Thoracic aorta (tissue), 2 donors: ENCODE measurements around the gene JPT2. TPM values are rescaled to one million over a fixed set of nuclear protein-coding genes. Genes with fewer than 3 reads are reported as not detected.
A peak's percentile ranks its signal among the peaks of the same experiment; 100 is the strongest.

Experiments used
- ATAC-seq: fragments of 150-250 bp; one replicate; pipeline ENCODE4 v1.8.0; 2017; ENCODE audit warnings: low read depth; ENCODE audit not compliant: insufficient number of reproducible peaks, low FRiP score
- DNase-seq: peaks from one replicate; pipeline ENCODE4 v3.0.0-alpha.2; 2020; ENCODE audit warnings: low spot score
- H3K27ac ChIP-seq, 2 donors: fragments of 200-600 bp; sonication (generic); 1 replicate in 1 of 2; 2 replicates in 1 of 2; pipeline ENCODE4 v1.5.1; 2016; ENCODE audit warnings: mild to moderate bottlenecking in 2 of 2, moderate library complexity in 2 of 2
- H3K27me3 ChIP-seq: fragments of 200-600 bp; sonication (generic); replicated peaks from 2 replicates; pipeline ENCODE4 v1.6.0; 2016; ENCODE audit warnings: mild to moderate bottlenecking; ENCODE audit not compliant: insufficient read depth
- H3K36me3 ChIP-seq: fragments of 200-600 bp; sonication (generic); one replicate; pipeline ENCODE4 v1.5.1; 2016
- H3K4me1 ChIP-seq, 2 donors: fragments of 200-600 bp; sonication (generic); 1 replicate in 1 of 2; 2 replicates in 1 of 2; pipeline versions ENCODE4 v1.5.1 to v1.6.0; 2016; ENCODE audit warnings: low read depth in 2 of 2, mild to moderate bottlenecking in 1 of 2; ENCODE audit not compliant: control insufficient read depth in 1 of 2
- H3K4me3 ChIP-seq: fragments of 200-600 bp; sonication (generic); 2 replicates; pipeline ENCODE4 v1.5.1; 2016; ENCODE audit warnings: mild to moderate bottlenecking
- H3K9me3 ChIP-seq: fragments of 200-600 bp; sonication (generic); 2 replicates; pipeline ENCODE4 v1.5.1; 2016
- total RNA-seq, 2 donors: library from RNA; depleted of rRNA; stranded (reverse); fragments of >200 nt; gene quantifications; one replicate each; pipeline versions ENCODE4 v1.1.0 to v1.2.3, GENCODE V29; 2016
- TF ChIP-seq, protein P1 (sequence below): fragments of 200-600 bp; sonication (generic); IDR thresholded peaks from one replicate; pipeline ENCODE4 v1.5.1; 2019; ENCODE audit warnings: antibody characterized with exemption

The JPT2 gene
- total RNA-seq, 2 donors from 2014 or later: 17.1 to 26.1 TPM

DNA sequence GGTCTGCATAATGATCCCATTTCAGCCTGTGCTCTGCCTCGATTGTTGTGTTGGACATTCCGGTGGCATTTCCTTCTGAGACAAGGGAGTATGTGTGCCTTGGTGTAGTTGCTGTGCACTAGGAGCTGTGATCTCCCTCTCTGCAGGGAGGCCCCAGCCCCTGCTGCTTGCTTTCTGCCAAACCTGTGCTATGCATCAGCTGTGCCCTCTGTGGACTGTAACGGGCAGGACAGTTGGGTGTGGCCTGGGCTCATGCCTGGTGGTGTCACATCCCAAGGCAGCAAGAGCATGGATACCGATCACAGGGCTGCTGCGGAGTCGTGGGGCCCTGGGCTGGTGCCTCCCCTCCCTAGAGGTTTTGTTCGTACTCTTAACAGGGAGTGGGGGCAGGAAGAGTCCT is 3.8 kb upstream of the JPT2 start:
- no peaks in the 10 kb centered on the region for H3K9me3 ChIP-seq
- DNase-seq (no peak), ATAC-seq (no peak)
- no peaks in the 10 kb centered on the region for H3K27me3 ChIP-seq
- H3K4me3 ChIP-seq: no peak overlapping the region
- peaks cover 59% of the 10 kb centered on the region for H3K36me3 ChIP-seq
- H3K4me1 ChIP-seq: peaks cover 6 to 7% of the 10 kb centered on the region in 2 donors
- no peak overlapping the region for H3K27ac ChIP-seq
- TF ChIP-seq, protein P1, sequence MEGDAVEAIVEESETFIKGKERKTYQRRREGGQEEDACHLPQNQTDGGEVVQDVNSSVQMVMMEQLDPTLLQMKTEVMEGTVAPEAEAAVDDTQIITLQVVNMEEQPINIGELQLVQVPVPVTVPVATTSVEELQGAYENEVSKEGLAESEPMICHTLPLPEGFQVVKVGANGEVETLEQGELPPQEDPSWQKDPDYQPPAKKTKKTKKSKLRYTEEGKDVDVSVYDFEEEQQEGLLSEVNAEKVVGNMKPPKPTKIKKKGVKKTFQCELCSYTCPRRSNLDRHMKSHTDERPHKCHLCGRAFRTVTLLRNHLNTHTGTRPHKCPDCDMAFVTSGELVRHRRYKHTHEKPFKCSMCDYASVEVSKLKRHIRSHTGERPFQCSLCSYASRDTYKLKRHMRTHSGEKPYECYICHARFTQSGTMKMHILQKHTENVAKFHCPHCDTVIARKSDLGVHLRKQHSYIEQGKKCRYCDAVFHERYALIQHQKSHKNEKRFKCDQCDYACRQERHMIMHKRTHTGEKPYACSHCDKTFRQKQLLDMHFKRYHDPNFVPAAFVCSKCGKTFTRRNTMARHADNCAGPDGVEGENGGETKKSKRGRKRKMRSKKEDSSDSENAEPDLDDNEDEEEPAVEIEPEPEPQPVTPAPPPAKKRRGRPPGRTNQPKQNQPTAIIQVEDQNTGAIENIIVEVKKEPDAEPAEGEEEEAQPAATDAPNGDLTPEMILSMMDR: no peak

DNA sequence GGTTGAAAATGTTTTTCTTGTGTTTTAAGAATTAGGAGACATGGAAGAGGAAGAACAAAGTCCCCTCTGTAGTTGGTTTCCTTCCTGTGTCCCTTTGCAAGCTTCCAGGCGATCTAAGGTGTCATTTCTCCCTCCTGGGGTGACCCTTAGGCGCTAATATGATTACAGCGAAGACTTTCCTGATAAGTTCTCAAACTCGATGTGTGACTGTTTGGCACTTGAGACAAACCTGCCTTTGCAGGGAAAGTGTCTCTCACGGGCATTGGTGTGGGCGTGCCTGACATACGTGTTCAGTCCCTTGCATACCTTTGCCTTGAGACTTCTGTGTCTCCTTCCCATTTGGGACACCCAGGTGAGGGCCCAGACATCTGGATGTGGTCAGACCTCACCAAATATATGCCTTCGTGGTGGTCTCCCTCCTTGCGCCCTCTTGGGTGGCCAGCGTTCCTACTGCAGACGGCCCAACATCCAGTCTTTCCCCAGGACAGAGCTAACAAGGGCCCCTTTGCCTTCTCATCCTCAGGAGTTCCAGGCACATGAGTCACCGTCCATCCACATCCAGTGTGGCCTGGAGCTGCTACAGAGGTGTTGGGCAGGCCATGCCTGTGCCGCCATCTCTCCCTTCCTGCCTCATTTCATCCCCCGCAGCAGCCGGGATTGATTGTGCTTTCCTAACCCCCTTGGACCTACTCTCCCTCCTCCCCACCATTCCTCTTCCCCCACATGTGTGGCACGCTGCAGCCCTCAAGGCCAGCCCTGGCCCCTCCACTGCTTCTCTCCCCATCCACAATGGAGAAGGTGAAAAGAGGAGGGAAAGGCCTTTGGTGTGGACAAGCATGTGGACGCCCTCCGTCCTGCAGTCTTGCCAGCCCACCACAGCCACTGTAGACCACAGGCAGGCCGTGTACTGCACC is 3.1 kb upstream of the JPT2 start:
- no peaks in the 10 kb centered on the region for H3K9me3 ChIP-seq
- H3K36me3 ChIP-seq: peaks cover 52% of the 10 kb centered on the region
- TF ChIP-seq, protein P1: no peak
- no peaks in the 10 kb centered on the region for H3K27me3 ChIP-seq
- no peak for DNase-seq
- H3K27ac ChIP-seq: no peak overlapping the region
- no peak for ATAC-seq
- no peak overlapping the region for H3K4me3 ChIP-seq
- peaks cover 6 to 11% of the 10 kb centered on the region in 2 donors for H3K4me1 ChIP-seq

DNA sequence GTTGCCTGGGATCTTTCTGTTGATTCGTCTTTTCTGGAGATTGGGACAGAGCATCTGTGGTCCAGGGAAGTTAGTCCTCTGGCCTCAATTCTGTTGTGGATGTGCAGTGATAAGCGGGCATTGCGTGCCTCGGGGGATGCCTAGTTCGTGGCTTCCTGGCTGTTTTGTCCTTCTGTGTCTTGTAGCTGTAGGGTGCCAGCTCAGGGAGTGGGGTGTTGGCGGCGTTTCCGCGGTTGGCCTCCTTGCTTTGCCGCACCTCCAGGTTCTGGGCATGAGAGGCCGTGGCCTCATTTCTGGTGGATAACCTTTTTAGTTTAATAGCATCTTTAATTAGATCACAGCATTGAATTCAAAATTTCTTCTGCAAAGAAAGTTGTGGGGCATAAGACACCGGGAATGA is 1.4 kb upstream of the JPT2 start:
- TF ChIP-seq, protein P1: no peak
- no peaks in the 10 kb centered on the region for H3K27me3 ChIP-seq
- no peak for ATAC-seq
- H3K9me3 ChIP-seq: no peaks in the 10 kb centered on the region
- no peak overlapping the region for H3K27ac ChIP-seq
- H3K36me3 ChIP-seq: peaks cover 36% of the 10 kb centered on the region
- no peak for DNase-seq
- peaks cover 6 to 11% of the 10 kb centered on the region in 2 donors for H3K4me1 ChIP-seq
- H3K4me3 ChIP-seq: no peak overlapping the region

DNA sequence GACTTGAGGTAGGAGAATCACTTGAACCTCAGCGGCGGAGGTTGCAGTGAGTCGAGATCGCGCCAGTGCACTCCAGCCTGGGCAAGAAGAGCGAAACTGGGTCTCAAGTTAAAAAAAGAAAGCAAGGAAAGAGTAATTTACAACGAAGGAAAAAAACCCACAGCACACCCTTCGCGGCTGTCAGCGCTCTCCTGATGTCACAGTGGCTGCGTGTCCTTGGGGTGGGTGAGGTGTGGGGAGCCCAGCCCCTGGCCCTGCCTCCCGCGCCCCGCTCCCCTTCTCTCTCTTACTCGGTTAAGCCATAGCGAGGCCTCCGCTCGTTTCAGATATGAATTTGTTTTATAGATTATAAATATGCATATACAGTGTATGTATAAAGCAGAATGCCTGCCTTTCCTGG is 740 bp upstream of the JPT2 start:
- Histone ChIP-seq H3K27me3 (no peaks in the 10 kb centered on the region), H3K27ac (no peak overlapping the region), H3K36me3 (peaks cover 30% of the 10 kb centered on the region), H3K9me3 (no peaks in the 10 kb centered on the region), H3K4me1 (peaks cover 6 to 11% of the 10 kb centered on the region in 2 donors), H3K4me3 (peak overlapping the region; percentile 82)
- TF ChIP-seq, protein P1: no peak
- ATAC-seq (no peak), DNase-seq (no peak)

DNA sequence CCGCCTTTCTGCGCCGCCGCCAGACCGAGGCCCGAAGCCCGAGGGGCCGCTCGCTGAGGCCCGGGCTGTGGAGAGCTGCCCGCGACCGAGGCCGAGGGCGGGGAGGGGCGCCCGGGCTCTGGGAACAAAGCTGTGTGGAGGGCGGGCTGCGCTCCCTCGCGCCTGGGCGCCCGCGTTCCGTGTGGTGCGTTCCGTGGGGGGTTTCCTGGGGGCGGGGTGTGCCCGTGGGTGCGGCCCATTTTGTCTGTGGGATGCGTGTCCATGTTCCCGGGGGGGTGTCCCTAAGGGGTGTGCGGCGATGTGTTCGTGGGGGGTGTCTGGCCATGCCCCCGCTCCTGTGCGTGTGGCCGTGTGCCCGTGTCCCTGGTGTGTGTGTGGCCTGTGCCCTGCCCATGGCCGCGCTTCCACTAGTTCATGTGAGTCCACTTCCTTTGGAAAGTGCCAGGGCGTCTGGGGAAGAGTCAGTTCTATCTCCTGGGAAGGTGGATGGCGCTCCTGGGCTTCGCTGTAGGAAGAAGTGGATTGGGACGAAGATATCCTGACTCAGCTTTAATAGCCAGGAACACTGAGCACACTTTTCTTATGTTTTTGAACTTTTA is 520 bp downstream of the JPT2 start:
- Histone ChIP-seq H3K27ac (peak overlapping the region; percentile 3 to 25), H3K27me3 (no peaks in the 10 kb centered on the region), H3K4me3 (peak overlapping the region; percentile 82), H3K4me1 (peaks cover 6 to 11% of the 10 kb centered on the region in 2 donors), H3K9me3 (no peaks in the 10 kb centered on the region), H3K36me3 (peaks cover 23% of the 10 kb centered on the region)
- TF ChIP-seq, protein P1: no peak
- DNase-seq (no peak), ATAC-seq (peak; percentile 25)
